H1 (cell line): ENCODE results near the gene SCARB2.

Experiments
- CREB1 ChIP-seq: IDR thresholded peaks from 2 replicates; pipeline ENCODE4 v1.6.1; 2012; ENCODE audit warnings: inconsistent platforms
- FOSL1 ChIP-seq: IDR thresholded peaks from 2 replicates; pipeline ENCODE4 v1.6.1; 2011; ENCODE audit warnings: mild to moderate bottlenecking, low read depth, low read length, moderate library complexity; ENCODE audit not compliant: insufficient read depth
- MAX ChIP-seq: IDR thresholded peaks from 2 replicates; pipeline ENCODE4 v1.6.1; 2012; ENCODE audit warnings: inconsistent platforms
- POLR2A ChIP-seq, 2 experiments: IDR thresholded peaks; 1 replicate in 1 of 2; 2 replicates in 1 of 2; pipeline ENCODE4 v1.6.1; 2011; ENCODE audit warnings: low read depth in 2 of 2, low read length in 2 of 2, mild to moderate bottlenecking in 2 of 2; ENCODE audit errors: control extremely low read depth in 1 of 2
- POLR2AphosphoS5 ChIP-seq: IDR thresholded peaks from 2 replicates; pipeline ENCODE4 v1.6.1; 2011; ENCODE audit warnings: low read depth, low read length
- TBP ChIP-seq: IDR thresholded peaks from 2 replicates; pipeline ENCODE4 v1.6.1; 2011; ENCODE audit warnings: low read depth, low read length, improper control_type of control experiment
- USF2 ChIP-seq: IDR thresholded peaks from 2 replicates; pipeline ENCODE4 v1.6.1; 2011; ENCODE audit warnings: low read length, improper control_type of control experiment

- TF ChIP-seq TBP (no peak), FOSL1 (no peak), USF2 (no peak), CREB1 (no peak), MAX (no peak), POLR2AphosphoS5 (no peak), POLR2A (IDR thresholded peaks at IDR 0.05; ENCODE audit: control extremely low read depth in 1 of 2, low read depth in 2 of 2, low read length in 2 of 2) (no peak)
Observed at GRCh38 chr4:76195326-76195725, 18.3 kb downstream of the SCARB2 start.
